HG03025 (cell line): ENCODE measurements around the gene NPHP1.
"Not testable (repeated sequence)": the region's sequence is repeated elsewhere in the genome, so short reads cannot be mapped to it uniquely, and the experiment has no call there.

Experiments used
- ATAC-seq: cut with Tn5 transposase; IDR thresholded peaks from one replicate; pipeline ENCODE4 v1.9.1; 2021; ENCODE audit warnings: mild to moderate bottlenecking, moderate library complexity; ENCODE audit not compliant: unreplicated experiment, low FRiP score

NPHP1 gene

DNA sequence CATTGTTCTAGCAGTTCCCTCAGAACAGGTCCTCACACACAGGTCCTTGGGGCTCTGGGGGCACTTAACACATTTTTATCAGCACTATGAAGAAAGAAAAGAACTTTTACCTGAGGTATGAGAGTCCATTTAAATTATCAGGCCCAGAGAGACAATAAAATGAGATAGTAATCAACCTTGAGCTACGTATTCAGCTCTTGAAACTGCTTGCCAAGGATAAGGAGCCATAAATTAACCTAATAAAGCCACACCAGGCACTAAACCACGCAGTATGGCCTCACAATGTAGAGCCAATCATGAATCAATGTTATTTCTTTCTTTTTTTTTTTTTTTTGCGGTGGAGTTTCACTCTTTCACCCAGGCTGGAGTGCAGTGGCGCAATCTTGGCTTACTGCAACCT lies 126.7 kb downstream of the NPHP1 start:
- ATAC-seq, result not testable (repeated sequence)

DNA sequence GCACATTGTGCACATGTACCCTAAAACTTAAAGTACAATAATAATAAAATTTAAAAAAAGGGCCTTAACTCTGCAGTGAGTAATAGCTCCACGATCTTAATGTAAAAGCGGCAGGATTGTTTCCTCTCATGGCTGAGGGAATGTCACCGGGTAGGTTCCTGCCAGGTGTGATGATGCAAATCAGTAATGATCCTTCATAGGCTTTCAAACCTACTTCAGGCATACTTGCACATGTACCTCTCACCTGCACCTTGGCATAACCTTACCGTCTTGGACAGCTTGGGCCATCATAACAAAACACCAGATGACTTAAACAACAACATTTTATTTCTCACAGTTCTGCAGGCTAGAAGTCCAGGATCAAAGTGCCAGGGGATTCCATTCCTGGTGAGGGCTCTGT lies 128.9 kb downstream of the NPHP1 start:
- not testable (repeated sequence) for ATAC-seq
